Psoas muscle (tissue), 8 donors: ENCODE results near the gene ANKLE1. TPM values are rescaled to one million over a fixed set of nuclear protein-coding genes. Genes with fewer than 3 reads are reported as not detected.

Experiments used
- ATAC-seq, 4 donors: fragments of 200-7000 bp; cut with Tn5 transposase; one replicate each; pipeline ENCODE4 v1.9.1; 2020; ENCODE audit warnings: moderate library complexity in 3 of 4, mild to moderate bottlenecking in 2 of 4
- DNase-seq, 2 donors: peaks; one replicate each; pipeline ENCODE4 v3.0.0-alpha.2; 2020
- H3K27ac ChIP-seq: fragments of 200-600 bp; one replicate; pipeline ENCODE4 v1.8.0; 2022
- H3K27me3 ChIP-seq, 3 donors: fragments of 200-600 bp in 1 of 3; one replicate each; pipeline versions ENCODE4 v1.6.1 to v1.8.0; 2013 to 2022; ENCODE audit warnings: low read length in 2 of 3, mild to moderate bottlenecking in 2 of 3, moderate library complexity in 1 of 3; ENCODE audit not compliant: insufficient read depth in 3 of 3
- H3K36me3 ChIP-seq, 2 donors: fragments of 200-600 bp in 1 of 2; one replicate each; pipeline versions ENCODE4 v1.6.1 to v1.8.0; 2013 to 2022; ENCODE audit warnings: low read depth in 1 of 2, mild to moderate bottlenecking in 1 of 2, moderate library complexity in 1 of 2; ENCODE audit not compliant: insufficient read depth in 1 of 2
- H3K4me1 ChIP-seq: fragments of 200-600 bp; one replicate; pipeline ENCODE4 v1.8.0; 2022
- H3K4me3 ChIP-seq: fragments of 200-600 bp; one replicate; pipeline ENCODE4 v1.8.0; 2022; ENCODE audit warnings: mild to moderate bottlenecking
- H3K9me3 ChIP-seq: fragments of 200-600 bp; one replicate; pipeline ENCODE4 v1.8.0; 2022
- WGBS, 3 donors: extraction: QIAGEN DNeasy Blood & Tissue Kit; methylation state at CpG; one replicate each; pipeline versions ENCODE4 v1.1.6 to v1.1.7; 2013; 5-methylcytosine and 5-hydroxymethylcytosine counted together
- intact Hi-C, 2 donors: fragments of 100-400 bp; cut with DNase I; formaldehyde crosslinking; loops; one replicate each; pipeline versions ENCODE4 v1.11.0 to v1.14.2; 2022
- polyA plus RNA-seq, 3 donors: library from polyadenylated mRNA; stranded (reverse); fragments of 200-250 nt; gene quantifications; one replicate each; pipeline ENCODE4 v1.2.3, GENCODE V29; 2013
- total RNA-seq, 4 donors: library from RNA; stranded (reverse); fragmentation: NEBNext Ultra II Directional in 2 of 4; extraction: Animal tissue kit (Norgen Biotek cat#: 25700) in 2 of 4; gene quantifications; one replicate each; pipeline versions ENCODE4 v1.2.1 to v1.2.4, GENCODE V29; 2021 to 2023
- TF ChIP-seq, protein P1 (sequence below): fragments of 200-600 bp; IDR thresholded peaks from one replicate; pipeline ENCODE4 v1.8.0; 2022; ENCODE audit warnings: antibody characterized with exemption
- donor health status: healthy with polysubstance abuse.
- donor health status: DM: no; HTN: no; CAD: no; lungs with moderate emphysema.
- donor health status: Bipolar disorder and iron deficiency.
- donor health status: healthy.
- donor health status: DM: yes; HTN: yes; CAD: no.
- donor health status: DM: no; HTN: no; CAD: no.
- donor health status: DM: no; HTN: no; CAD: no.
- donor health status: DM: yes; HTN: yes; CAD: no.

Gene ANKLE1
- total and polyA plus RNA-seq, 7 donors: 0.07 to 0.26 (median 0.13) TPM; not detected in 2

GRCh38 chr19:17240826-17241399, 40.8 kb upstream of the ANKLE1 start:
- peaks cover 27% of the 10 kb centered on the region for H3K4me1 ChIP-seq
- H3K36me3 ChIP-seq: peaks cover 3 to 34% of the 10 kb centered on the region in 2 donors
- H3K9me3 ChIP-seq: no peaks in the 10 kb centered on the region
- TF ChIP-seq, protein P1, sequence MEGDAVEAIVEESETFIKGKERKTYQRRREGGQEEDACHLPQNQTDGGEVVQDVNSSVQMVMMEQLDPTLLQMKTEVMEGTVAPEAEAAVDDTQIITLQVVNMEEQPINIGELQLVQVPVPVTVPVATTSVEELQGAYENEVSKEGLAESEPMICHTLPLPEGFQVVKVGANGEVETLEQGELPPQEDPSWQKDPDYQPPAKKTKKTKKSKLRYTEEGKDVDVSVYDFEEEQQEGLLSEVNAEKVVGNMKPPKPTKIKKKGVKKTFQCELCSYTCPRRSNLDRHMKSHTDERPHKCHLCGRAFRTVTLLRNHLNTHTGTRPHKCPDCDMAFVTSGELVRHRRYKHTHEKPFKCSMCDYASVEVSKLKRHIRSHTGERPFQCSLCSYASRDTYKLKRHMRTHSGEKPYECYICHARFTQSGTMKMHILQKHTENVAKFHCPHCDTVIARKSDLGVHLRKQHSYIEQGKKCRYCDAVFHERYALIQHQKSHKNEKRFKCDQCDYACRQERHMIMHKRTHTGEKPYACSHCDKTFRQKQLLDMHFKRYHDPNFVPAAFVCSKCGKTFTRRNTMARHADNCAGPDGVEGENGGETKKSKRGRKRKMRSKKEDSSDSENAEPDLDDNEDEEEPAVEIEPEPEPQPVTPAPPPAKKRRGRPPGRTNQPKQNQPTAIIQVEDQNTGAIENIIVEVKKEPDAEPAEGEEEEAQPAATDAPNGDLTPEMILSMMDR: no peak
- 92 to 96% (median 95%) methylated on average over 6 of the region's 6 CpGs for WGBS, 3 donors
- no peaks in the 10 kb centered on the region for H3K27me3 ChIP-seq
- H3K4me3 ChIP-seq: peak overlapping the region; percentile 1
- no peak for ATAC-seq
- DNase-seq: no peak
- peak overlapping the region; percentile 84 for H3K27ac ChIP-seq
- intact Hi-C loops: no loop called here

DNA sequence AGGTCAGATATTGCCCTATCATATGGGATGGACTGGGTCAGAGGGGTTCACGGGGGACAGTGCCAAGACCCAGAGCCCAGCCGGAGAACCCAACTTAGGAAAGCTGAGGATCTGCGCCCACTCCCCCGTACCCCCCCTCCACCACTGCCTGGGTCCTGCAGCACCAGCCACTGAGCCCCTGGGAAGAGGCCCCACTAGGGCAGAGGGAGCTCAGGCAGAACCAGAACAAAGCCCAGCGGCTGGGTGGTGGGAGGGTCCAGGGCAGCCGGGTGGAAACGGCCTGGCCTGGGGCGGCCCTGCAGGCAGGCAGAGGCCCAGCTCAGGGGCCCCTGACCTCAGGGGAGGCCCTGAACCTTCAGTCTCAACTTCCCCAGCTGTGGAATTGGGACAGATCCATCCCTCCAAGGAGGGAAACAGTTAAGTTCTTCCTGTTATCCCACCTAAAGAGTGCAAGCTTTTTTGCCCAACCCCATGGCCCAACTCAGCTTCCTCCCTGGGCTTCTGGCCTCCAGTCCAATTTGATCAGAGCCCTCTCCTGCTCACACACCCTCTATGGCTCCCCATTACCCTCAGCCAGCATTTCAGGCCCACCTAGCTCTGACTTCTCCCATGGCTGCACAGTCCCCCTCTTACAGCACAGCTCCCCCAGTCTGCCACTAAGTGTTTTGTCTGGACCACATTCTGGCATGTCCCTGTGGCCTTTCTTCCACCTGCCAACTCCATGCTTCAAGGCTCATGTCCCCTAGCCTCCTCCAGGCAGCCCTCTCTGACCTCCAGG, 39.1 kb upstream of the ANKLE1 start:
- intact Hi-C loops: no loop called here
- DNase-seq (no peak), ATAC-seq (no peak)
- peak overlapping the region; percentile 85 for H3K4me3 ChIP-seq
- 60 to 65% (median 63%) methylated on average over 7 to 8 of the region's 8 CpGs for WGBS, 3 donors
- TF ChIP-seq, protein P1: no peak
- H3K9me3 ChIP-seq: no peaks in the 10 kb centered on the region
- H3K4me1 ChIP-seq: peaks cover 35% of the 10 kb centered on the region
- no peaks in the 10 kb centered on the region for H3K27me3 ChIP-seq
- H3K27ac ChIP-seq: peak overlapping the region; percentile 84
- peaks cover 3 to 25% of the 10 kb centered on the region in 2 donors for H3K36me3 ChIP-seq

- Histone ChIP-seq H3K4me3 (peak overlapping the region; percentile 85), H3K36me3 (peaks cover under 1 to 18% of the 10 kb centered on the region in 2 donors), H3K27me3 (no peaks in the 10 kb centered on the region), H3K27ac (peak overlapping the region; percentile 84), H3K9me3 (no peaks in the 10 kb centered on the region), H3K4me1 (peaks cover 35% of the 10 kb centered on the region)
- intact Hi-C loops: no loop called here
- WGBS, 3 donors: 19 to 39% (median 28%) methylated on average over 8 of the region's 8 CpGs
- ATAC-seq: no peak
- TF ChIP-seq, protein P1: no peak
- DNase-seq: no peak
These were observed 38.4 kb upstream of the ANKLE1 start for GRCh38 chr19:17243211-17243829.

DNA sequence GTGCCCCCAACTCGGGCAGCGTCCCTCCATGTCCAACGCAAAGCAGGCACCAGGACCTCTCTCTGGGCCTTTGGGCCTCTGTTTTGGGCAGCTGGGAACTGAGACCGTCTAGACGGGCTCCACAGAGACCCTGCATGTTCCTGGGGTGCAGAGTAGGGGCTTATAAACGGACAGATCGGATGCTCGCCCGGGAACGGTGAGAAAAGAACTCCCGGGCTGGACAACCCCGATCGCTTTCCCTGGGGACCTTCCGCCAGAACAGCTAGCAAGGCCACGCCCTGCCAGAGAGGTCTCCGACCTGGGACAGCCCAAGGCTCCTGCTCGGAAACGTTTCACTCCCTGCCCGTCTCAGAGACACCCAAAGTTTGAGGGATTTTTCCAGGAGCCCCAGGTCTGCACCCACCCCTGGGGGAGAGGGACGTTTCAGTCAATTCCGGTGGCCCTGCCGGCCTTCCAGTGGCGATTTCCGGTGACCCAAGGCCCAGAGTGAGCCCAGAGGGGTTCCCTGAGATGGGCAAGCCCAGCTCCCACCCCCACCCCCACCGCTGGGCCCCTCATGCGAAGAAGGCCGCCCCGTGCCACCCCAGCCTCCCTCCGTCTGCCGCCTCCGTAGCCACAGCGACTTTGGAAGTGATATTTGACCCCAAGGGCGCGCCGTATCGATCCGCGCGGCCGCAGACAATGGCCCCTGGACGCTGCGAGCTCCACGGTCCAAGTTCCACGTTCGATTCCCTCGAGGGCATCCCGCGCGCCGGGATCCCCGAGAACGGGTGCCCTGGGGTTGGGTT, 37.7 kb upstream of the ANKLE1 start:
- DNase-seq (peak; percentile 69 to 86), ATAC-seq (peak in 3 of 4 donors; percentile 38 to 67 (median 55))
- intact Hi-C loops: no loop called here
- H3K27ac ChIP-seq: peak overlapping the region; percentile 84
- H3K4me1 ChIP-seq: peaks cover 35% of the 10 kb centered on the region
- 5 to 8% (median 7%) methylated on average over 49 to 52 of the region's 52 CpGs for WGBS, 3 donors
- no peaks in the 10 kb centered on the region for H3K9me3 ChIP-seq
- TF ChIP-seq, protein P1: no peak
- peak overlapping the region; percentile 85 for H3K4me3 ChIP-seq
- H3K27me3 ChIP-seq: no peaks in the 10 kb centered on the region
- peaks cover 0 to 11% of the 10 kb centered on the region in 2 donors for H3K36me3 ChIP-seq
